GM10248 (cell line): Measurements from ENCODE around the gene CRYZL1.
"Not testable (repeated sequence)": the region's sequence is repeated elsewhere in the genome, so short reads cannot be mapped to it uniquely, and the experiment has no call there.

Source experiments
- CTCF ChIA-PET: fragments of 300-600 bp; sonication (Branson Sonifier 250); formaldehyde crosslinking; extraction: SDS; loops from one replicate; lab custom pipeline; 2021; ENCODE audit warnings: antibody characterized with exemption; lab: Yijun Ruan, JAX
- POLR2A ChIA-PET: fragments of 350-650 bp; sonication (Branson Sonifier 250); formaldehyde crosslinking; extraction: SDS; loops from one replicate; lab custom pipeline; 2020; ENCODE audit warnings: antibody characterized with exemption; lab: Yijun Ruan, JAX
- DNase-seq: peaks from one replicate; pipeline ENCODE4 v3.0.0; 2012; ENCODE audit errors: extremely low spot score
- TF ChIP-seq, protein P1 (sequence below): IDR thresholded peaks from 2 replicates; pipeline ENCODE4 v1.5.1; 2012; ENCODE audit warnings: mild to moderate bottlenecking, low read depth; ENCODE audit errors: extremely low read depth, missing control alignments, control extremely low read depth

The CRYZL1 gene

DNA sequence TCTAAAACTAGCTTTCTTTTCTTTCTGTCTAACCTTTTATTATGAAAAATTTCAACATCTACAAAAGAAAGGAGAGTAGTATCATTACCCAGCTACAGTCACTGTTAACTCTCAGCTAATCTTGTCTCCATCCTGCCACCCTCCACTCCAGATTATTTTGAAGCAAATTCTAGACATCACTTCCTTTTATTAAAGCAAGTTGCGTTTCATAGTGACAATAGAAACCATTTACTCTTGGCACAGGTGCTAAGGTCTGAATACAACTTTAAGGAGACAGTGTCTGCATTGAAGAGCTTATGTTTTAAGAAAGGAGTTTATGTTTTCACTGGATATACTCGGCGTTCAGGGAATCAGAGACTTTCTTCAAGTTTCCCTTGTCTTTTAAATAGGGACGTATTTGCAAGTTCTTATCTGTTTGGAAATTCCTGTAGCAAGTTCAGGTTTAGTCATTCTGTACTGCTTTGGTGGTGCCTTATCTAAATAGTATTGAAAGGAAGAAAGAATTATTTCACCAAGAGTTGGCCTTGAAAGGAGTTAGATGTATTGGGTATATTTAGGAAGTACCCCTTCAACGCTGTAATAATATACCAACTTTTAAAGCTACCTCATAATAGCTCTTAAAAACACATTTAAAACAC, 43.5 kb upstream of the CRYZL1 start:
- DNase-seq, result no peak
- ChIA-PET POLR2A (interaction anchor here (0.6 kb wide), 1 partner anchor 11 kb away, joined by 5 read pairs; no protein-coding TSS in a partner anchor), CTCF (interaction anchor here (1.5 to 1.8 kb wide), 2 partner anchors 8 to 12 kb away, joined by 4 read pairs; no protein-coding TSS in a partner anchor)
- TF ChIP-seq, protein P1, sequence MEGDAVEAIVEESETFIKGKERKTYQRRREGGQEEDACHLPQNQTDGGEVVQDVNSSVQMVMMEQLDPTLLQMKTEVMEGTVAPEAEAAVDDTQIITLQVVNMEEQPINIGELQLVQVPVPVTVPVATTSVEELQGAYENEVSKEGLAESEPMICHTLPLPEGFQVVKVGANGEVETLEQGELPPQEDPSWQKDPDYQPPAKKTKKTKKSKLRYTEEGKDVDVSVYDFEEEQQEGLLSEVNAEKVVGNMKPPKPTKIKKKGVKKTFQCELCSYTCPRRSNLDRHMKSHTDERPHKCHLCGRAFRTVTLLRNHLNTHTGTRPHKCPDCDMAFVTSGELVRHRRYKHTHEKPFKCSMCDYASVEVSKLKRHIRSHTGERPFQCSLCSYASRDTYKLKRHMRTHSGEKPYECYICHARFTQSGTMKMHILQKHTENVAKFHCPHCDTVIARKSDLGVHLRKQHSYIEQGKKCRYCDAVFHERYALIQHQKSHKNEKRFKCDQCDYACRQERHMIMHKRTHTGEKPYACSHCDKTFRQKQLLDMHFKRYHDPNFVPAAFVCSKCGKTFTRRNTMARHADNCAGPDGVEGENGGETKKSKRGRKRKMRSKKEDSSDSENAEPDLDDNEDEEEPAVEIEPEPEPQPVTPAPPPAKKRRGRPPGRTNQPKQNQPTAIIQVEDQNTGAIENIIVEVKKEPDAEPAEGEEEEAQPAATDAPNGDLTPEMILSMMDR, result no peak

DNA sequence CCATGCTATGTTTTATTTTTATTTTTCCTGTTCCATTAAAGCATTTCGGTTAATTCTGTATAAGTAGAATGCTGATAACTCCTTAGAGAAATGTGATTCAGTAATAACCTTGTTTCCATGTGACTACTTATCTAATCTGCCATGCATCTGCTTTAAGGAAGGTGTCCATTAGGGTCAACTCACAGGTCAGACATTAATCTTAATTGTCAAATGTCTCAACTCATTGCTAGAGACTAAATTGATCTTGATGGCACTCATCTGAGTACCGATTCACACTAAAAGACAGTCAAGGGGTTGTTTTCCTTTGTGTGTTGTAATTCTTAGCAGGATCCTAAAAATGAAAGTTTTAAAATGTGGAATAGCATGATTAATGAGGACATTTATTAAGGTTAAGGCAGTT, 42.5 kb upstream of the CRYZL1 start:
- CTCF ChIA-PET, result no interaction called here
- POLR2A ChIA-PET, result no interaction called here
- TF ChIP-seq, protein P1, result no peak
- DNase-seq, result no peak

DNA sequence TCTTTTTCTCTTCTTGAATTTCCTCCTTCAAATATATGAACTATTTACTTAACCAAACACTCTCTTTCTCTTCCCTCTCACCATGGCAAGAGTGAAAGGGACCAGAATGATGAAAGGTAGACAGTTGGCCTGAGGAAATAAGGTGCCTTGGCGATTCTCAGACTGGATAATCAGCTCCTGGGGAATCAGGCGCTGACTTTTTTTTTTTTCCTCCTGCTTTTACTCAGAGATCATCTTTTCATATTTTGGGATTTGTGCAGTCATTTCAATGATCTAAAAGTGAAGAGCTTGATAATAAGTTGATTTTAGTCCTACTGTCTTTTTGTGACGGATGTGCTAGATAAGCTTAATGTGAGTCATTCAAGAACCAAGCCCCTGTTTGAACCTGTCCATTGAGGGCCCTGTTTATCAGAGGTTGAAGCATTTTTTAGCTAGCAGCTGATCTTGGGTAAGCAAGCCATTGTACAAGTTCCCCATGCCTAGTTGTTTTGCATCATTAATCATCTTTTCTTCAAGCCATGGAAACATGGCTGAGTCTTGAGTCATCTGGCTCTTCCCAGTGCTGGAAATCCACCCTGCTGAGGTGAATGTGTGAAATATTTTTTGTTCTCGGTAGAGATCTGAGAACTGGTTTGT, 41.6 kb upstream of the CRYZL1 start:
- CTCF ChIA-PET, result no interaction called here
- POLR2A ChIA-PET, result no interaction called here
- no peak for DNase-seq

DNA sequence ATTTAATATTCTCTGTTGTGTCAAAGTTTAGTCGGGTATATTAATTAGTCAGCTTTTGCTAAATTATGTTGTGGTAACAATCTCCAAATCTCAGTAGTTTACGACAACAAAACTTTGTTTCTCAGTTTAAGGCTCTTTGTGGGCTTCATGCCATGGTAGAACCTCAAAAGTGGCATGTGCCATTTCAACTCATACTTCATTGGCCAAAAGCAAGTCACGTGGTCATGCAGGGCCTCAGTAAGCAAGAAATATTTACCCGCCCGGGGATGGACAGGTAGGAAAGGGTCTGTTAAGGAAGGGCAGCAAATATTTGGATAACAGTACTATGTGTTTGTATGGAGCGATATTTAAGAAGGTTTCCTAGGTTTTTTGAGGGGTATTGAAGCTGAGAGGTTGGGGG, 39.3 kb upstream of the CRYZL1 start:
- no peak for DNase-seq
- TF ChIP-seq, protein P1, result no peak
- POLR2A ChIA-PET, result no interaction called here
- CTCF ChIA-PET, result interaction anchor here (1.6 kb wide), 1 partner anchor 17 kb away, joined by 3 read pairs; no protein-coding TSS in a partner anchor

More for the DNA sequence above, 41.6 kb upstream of the CRYZL1 start:
- TF ChIP-seq, protein P1, result no peak

DNA sequence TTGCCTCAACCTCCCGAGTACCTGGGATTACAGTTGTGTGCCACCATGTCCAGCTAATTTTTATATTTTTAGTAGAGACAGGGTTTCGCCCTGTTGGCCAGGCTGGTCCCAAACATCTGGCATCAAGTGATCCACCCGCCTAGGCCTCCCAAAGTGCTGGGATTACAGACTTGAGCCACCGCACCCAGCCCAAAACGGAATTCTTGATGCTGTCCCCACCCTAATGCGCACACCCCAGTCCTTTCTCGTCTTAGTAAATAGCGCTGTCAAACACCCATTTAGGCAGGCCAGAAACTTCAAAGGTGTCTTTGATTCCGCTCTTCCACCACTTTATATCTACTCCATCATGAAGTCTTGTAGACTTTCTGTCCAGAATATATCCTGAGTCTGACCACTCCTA, 35.9 kb upstream of the CRYZL1 start:
- DNase-seq, result no peak
- CTCF ChIA-PET, result no interaction called here
- POLR2A ChIA-PET, result no interaction called here
- TF ChIP-seq, protein P1, result no peak

DNA sequence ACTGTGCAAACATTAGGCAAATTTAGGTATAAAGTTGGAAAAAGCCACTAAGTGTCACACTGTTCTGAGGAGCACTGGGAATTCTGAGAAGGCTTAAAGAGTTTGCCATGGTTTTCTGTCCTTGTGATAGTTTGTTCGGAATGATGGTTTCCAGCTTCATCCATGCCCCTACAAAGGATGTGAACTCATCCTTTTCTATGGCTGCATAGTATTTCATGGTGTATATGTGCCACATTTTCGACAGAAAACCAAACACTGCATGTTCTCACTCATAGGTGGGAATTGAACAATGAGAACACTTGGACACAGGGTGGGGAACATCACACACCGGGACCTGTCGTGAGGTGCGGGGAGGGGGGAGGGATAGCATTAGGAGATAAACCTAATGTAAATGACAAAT, 35.1 kb upstream of the CRYZL1 start:
- CTCF ChIA-PET, DNase-seq, POLR2A ChIA-PET: not testable (repeated sequence)

DNA sequence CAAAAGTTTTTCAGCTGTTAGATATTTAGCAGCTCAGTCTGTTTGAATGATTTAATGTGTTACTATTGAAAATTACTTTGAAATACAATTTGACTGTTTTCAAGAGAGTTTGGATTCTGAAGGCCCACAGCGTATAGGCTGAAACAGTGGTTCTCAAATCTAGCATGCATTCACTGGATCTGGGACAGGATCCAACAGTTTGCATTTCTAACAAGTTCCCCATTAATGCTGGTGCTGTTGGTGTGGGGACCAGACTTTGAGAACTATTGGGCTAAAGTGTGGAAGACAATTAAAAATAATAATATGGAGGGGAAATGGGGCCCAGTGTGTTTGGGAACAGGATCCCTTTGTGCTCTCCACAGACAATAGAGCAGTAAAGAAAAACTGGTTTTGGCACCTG, 32.7 kb upstream of the CRYZL1 start:
- no peak for DNase-seq
- POLR2A ChIA-PET, result interaction anchor here (0.6 kb wide), 1 partner anchor 11 kb away, joined by 5 read pairs; no protein-coding TSS in a partner anchor
- TF ChIP-seq, protein P1, result no peak
- CTCF ChIA-PET, result interaction anchor here (1.6 kb wide), 1 partner anchor 11 kb away, joined by 4 read pairs; no protein-coding TSS in a partner anchor
